Measurements from ENCODE around the gene CETP.
"Not testable (repeated sequence)": the region's sequence is repeated elsewhere in the genome, so short reads cannot be mapped to it uniquely, and the experiment has no call there.

Gene CETP

GRCh38 chr16:56997264-56997663, 35.5 kb downstream of the CETP start:
- DNase-seq (ENCODE audit: low read depth in 3 of 3, low spot score in 1 of 3): no peak

- DNase-seq (ENCODE audit: low read depth in 3 of 3, low spot score in 1 of 3): no peak
Observed at GRCh38 chr16:56997931-56998330, 36.2 kb downstream of the CETP start.

- DNase-seq (ENCODE audit: low read depth in 3 of 3, low spot score in 1 of 3): no peak
Observed at GRCh38 chr16:56998352-56998751, 36.6 kb downstream of the CETP start.

- DNase-seq (ENCODE audit: low read depth in 3 of 3, low spot score in 1 of 3): no peak
Observed at GRCh38 chr16:56998861-56999260, 37.1 kb downstream of the CETP start.

GRCh38 chr16:56999409-57000270, 37.9 kb downstream of the CETP start:
- DNase-seq (ENCODE audit: low read depth in 3 of 3, low spot score in 1 of 3): no peak

GRCh38 chr16:57000271-57001025, 38.7 kb downstream of the CETP start:
- DNase-seq (ENCODE audit: low read depth in 3 of 3, low spot score in 1 of 3): no peak

- DNase-seq (ENCODE audit: low read depth in 3 of 3, low spot score in 1 of 3): no peak
Observed at GRCh38 chr16:57001026-57001679, 39.4 kb downstream of the CETP start.

- DNase-seq (ENCODE audit: low read depth in 3 of 3, low spot score in 1 of 3): no peak
Observed at GRCh38 chr16:57003439-57004386, 42.0 kb downstream of the CETP start.

GRCh38 chr16:57004387-57005250, 42.9 kb downstream of the CETP start:
- no peak for DNase-seq (ENCODE audit: low read depth in 3 of 3, low spot score in 1 of 3)

GRCh38 chr16:57005597-57005996, 43.8 kb downstream of the CETP start:
- DNase-seq (ENCODE audit: low read depth in 3 of 3, low spot score in 1 of 3): not testable (repeated sequence)

- no peak for DNase-seq (ENCODE audit: low read depth in 3 of 3, low spot score in 1 of 3)
Observed at GRCh38 chr16:57007050-57007449, 45.3 kb downstream of the CETP start.

- no peak for DNase-seq (ENCODE audit: low read depth in 3 of 3, low spot score in 1 of 3)
Observed at GRCh38 chr16:57007530-57007929, 45.8 kb downstream of the CETP start.

GRCh38 chr16:57008440-57008839, 46.7 kb downstream of the CETP start:
- DNase-seq (ENCODE audit: low read depth in 3 of 3, low spot score in 1 of 3): no peak

- no peak for DNase-seq (ENCODE audit: low read depth in 3 of 3, low spot score in 1 of 3)
Observed at GRCh38 chr16:57009643-57010170, 48.0 kb downstream of the CETP start.

- DNase-seq (ENCODE audit: low read depth in 3 of 3, low spot score in 1 of 3): no peak
Observed at GRCh38 chr16:57012353-57012752, 50.6 kb downstream of the CETP start.

GRCh38 chr16:57013229-57013628, 51.5 kb downstream of the CETP start:
- DNase-seq (ENCODE audit: low read depth in 3 of 3, low spot score in 1 of 3): no peak

- DNase-seq (ENCODE audit: low read depth in 3 of 3, low spot score in 1 of 3): no peak
Observed at GRCh38 chr16:57013902-57014301, 52.2 kb downstream of the CETP start.

- no peak for DNase-seq (ENCODE audit: low read depth in 3 of 3, low spot score in 1 of 3)
Observed at GRCh38 chr16:57016301-57016700, 54.6 kb downstream of the CETP start.

- no peak for DNase-seq (ENCODE audit: low read depth in 3 of 3, low spot score in 1 of 3)
Observed at GRCh38 chr16:57016831-57017230, 55.1 kb downstream of the CETP start.

- no peak for DNase-seq (ENCODE audit: low read depth in 3 of 3, low spot score in 1 of 3)
Observed at GRCh38 chr16:57017251-57017650, 55.5 kb downstream of the CETP start.

All from stimulated activated CD4-positive, alpha-beta T cell treated with anti-CD3 and anti-CD28 coated beads, TNF-alpha, amount 100 ng/mL, for 1 hour (primary cell).